GM23248 (cell line): ENCODE data around the gene PDE2A. TPM values are rescaled to one million over a fixed set of nuclear protein-coding genes. Genes with fewer than 3 reads are reported as not detected.

ENCODE experiments used
- DNase-seq: peaks from one replicate; pipeline ENCODE4 v3.0.0-alpha.2; 2015
- H2AFZ ChIP-seq: fragments of 200-600 bp; sonication (generic); 2 replicates; pipeline ENCODE4 v1.6.1; 2016; ENCODE audit warnings: antibody characterized with exemption
- H3F3A ChIP-seq: fragments of 200-600 bp; sonication (generic); 2 replicates; pipeline ENCODE4 v1.6.1; 2016; ENCODE audit warnings: mild to moderate bottlenecking, antibody characterized with exemption, mixed run types; ENCODE audit not compliant: insufficient read depth
- H3K27ac ChIP-seq: fragments of 200-600 bp; sonication (generic); 2 replicates; pipeline ENCODE4 v1.5.1; 2016; ENCODE audit warnings: mild to moderate bottlenecking
- H3K27me3 ChIP-seq: fragments of 200-600 bp; sonication (generic); replicated peaks from 2 replicates; pipeline ENCODE4 v1.6.1; 2016; ENCODE audit warnings: mild to moderate bottlenecking; ENCODE audit not compliant: insufficient read depth
- H3K36me3 ChIP-seq: fragments of 200-600 bp; sonication (generic); 2 replicates; pipeline ENCODE4 v1.6.1; 2016; ENCODE audit warnings: low read depth, mild to moderate bottlenecking
- H3K4me1 ChIP-seq: fragments of 200-600 bp; sonication (generic); 2 replicates; pipeline ENCODE4 v1.6.1; 2016; ENCODE audit warnings: mild to moderate bottlenecking; ENCODE audit not compliant: insufficient read depth
- H3K4me2 ChIP-seq: fragments of 200-600 bp; sonication (generic); one replicate; pipeline ENCODE4 v1.6.1; 2016; ENCODE audit warnings: mild to moderate bottlenecking; ENCODE audit not compliant: unreplicated experiment
- H3K4me3 ChIP-seq: fragments of 200-600 bp; sonication (generic); 2 replicates; pipeline ENCODE4 v1.5.1; 2016; ENCODE audit warnings: mild to moderate bottlenecking
- H3K79me2 ChIP-seq: fragments of 200-600 bp; sonication (generic); 2 replicates; pipeline ENCODE4 v1.6.1; 2016; ENCODE audit warnings: mild to moderate bottlenecking; ENCODE audit not compliant: insufficient read depth
- H3K9ac ChIP-seq: fragments of 200-600 bp; sonication (generic); 2 replicates; pipeline ENCODE4 v1.6.1; 2016; ENCODE audit warnings: mild to moderate bottlenecking
- H3K9me2 ChIP-seq: fragments of 200-600 bp; sonication (generic); 2 replicates; pipeline ENCODE4 v1.6.1; 2016; ENCODE audit warnings: mixed run types, mild to moderate bottlenecking, moderate library complexity; ENCODE audit not compliant: insufficient read depth
- H3K9me3 ChIP-seq: fragments of 200-600 bp; sonication (generic); one replicate; pipeline ENCODE4 v1.6.1; 2017; ENCODE audit warnings: low read depth
- H4K20me1 ChIP-seq: fragments of 200-600 bp; sonication (generic); 2 replicates; pipeline ENCODE4 v1.6.0; 2016; ENCODE audit not compliant: insufficient read depth
- EZH2 ChIP-seq: fragments of 200-600 bp; sonication (generic); IDR thresholded peaks from 2 replicates; pipeline ENCODE4 v1.6.1; 2018; ENCODE audit warnings: antibody characterized with exemption, mild to moderate bottlenecking; ENCODE audit not compliant: insufficient read depth, poor library complexity, severe bottlenecking
- EZH2phosphoT487 ChIP-seq: fragments of 200-600 bp; sonication (generic); IDR thresholded peaks from 2 replicates; pipeline ENCODE4 v1.6.1; 2018; ENCODE audit warnings: antibody characterized with exemption, moderate library complexity, mild to moderate bottlenecking, low read depth; ENCODE audit not compliant: insufficient read depth
- WGBS, 2 experiments: methylation state at CpG; one replicate each; pipeline ENCODE4 v1.1.6; 2015 to 2017; ENCODE audit warnings: low lambda C conversion rate in 2 of 2, low coverage in 1 of 2; ENCODE audit errors: missing lambda C conversion rate in 2 of 2; 5-methylcytosine and 5-hydroxymethylcytosine counted together
- in situ Hi-C: fragments of 300-500 bp; cut with MboI; formaldehyde crosslinking; loops from 2 replicates; pipeline ENCODE4 v1.15.0; 2020
- polyA plus RNA-seq: library from polyadenylated mRNA; unstranded; fragments of >200 nt; fragmentation: Nextera tagmentation; extraction: Ambion mirVana; gene quantifications from 2 replicates; pipeline ENCODE4 v1.2.1, GENCODE V29; 2016
- total RNA-seq: library from RNA; depleted of rRNA; stranded (reverse); fragments of >200 nt; shearing (Covaris generic); gene quantifications from 2 replicates; pipeline ENCODE4 v1.2.3, GENCODE V29; 2014

Gene PDE2A
- total and polyA plus RNA-seq, 2 experiments from 2014 or later: 1.0 to 2.3 TPM

DNA sequence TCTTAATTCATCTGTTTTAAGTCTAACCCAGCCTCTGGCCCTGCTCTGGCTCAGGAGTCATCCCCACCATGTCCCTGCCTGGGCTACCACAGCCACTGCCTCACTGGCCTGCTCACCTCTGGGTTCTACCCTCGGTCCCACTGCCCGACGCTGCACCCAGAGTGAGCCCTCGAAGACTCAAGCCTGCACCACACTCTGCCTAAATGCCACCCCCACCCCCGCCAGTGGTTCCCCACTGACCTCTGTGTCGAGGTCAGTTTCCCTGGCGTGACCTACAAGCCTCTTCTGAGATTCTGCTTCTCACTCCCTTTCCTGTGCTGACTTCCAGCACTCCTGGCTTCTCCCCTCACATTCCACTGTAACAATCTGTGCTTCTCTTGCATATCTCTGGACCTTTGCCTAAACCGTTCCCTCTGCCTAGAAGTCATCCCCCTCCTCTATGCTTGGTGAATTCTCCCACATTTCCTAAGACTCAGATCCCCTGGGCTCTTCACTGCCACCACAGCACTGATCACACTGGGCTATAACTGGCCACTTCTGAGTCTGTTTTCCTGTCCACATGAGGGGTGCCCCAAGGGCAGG is 12.5 kb upstream of the PDE2A start:
- Histone ChIP-seq H3K27me3 (no peaks in the 10 kb centered on the region), H3K4me3 (no peak overlapping the region), H3K9me3 (no peaks in the 10 kb centered on the region), H3K9me2 (no peaks in the 10 kb centered on the region), H3K4me2 (no peak overlapping the region), H3K79me2 (no peaks in the 10 kb centered on the region), H3F3A (peaks cover 17% of the 10 kb centered on the region), H2AFZ (no peak overlapping the region), H3K4me1 (peaks cover 28% of the 10 kb centered on the region), H3K36me3 (no peaks in the 10 kb centered on the region), H4K20me1 (no peaks in the 10 kb centered on the region), H3K9ac (peak overlapping the region; percentile 3; the same call in 1 of the 2 replicates), H3K27ac (peak overlapping the region; percentile 49)
- peak; percentile 42 for DNase-seq
- no peak for TF ChIP-seq EZH2phosphoT487
- no peak for TF ChIP-seq EZH2
- in situ Hi-C loops: no loop called here
- 28 to 29% methylated on average over 8 of the region's 8 CpGs for WGBS, 2 experiments

DNA sequence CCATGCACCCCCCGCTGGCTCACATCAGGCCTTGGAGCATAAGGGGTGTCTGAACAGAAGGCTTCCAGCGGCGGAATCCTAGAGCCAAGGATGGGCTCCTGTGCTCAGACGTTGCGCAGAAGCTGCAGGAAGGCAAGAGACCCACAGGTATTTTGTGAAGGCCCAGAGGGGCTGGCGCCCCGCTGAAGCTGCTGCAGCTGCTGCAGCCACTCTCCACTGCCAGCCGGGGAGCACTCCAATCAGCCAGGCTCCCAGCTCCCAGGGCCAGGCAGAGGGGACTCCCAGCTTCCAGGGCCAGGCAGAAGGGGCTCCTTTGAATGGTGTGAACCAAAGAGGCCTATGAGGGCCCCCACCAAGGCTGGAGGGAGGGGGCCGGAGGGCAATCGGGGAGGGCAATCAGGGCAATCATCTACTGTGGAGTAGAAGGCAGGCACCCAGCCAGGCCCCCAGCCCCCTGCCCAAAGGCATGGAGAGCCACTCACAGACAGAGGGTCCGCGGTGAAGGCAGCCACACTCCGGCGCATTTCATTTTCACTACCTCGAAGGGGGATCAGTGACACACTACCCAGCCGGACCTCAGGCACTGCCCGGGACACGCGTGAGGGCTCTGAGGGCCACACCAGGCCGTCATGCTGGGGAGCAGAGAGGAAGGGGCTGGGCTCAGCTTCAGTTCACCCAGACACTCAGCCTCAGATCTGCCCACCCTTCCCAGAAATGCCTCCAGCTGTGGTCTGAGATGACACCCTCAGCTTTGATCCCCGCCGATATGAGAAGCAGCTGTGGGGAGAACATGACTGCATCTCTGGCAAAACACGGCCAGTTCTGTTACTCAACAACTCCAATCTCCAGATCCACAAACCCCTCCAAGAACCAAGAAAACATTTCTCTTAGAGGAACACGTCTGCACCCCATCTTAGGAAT is 11.6 kb upstream of the PDE2A start:
- Histone ChIP-seq H3K4me2 (no peak overlapping the region), H2AFZ (no peak overlapping the region), H3K4me3 (no peak overlapping the region), H3K36me3 (no peaks in the 10 kb centered on the region), H3K27me3 (no peaks in the 10 kb centered on the region), H3K79me2 (no peaks in the 10 kb centered on the region), H3K27ac (peak overlapping the region; percentile 49), H3K4me1 (peaks cover 28% of the 10 kb centered on the region), H4K20me1 (no peaks in the 10 kb centered on the region), H3K9ac (peak overlapping the region; percentile 43; the same call in 1 of the 2 replicates), H3K9me3 (no peaks in the 10 kb centered on the region), H3K9me2 (no peaks in the 10 kb centered on the region), H3F3A (peaks cover 17% of the 10 kb centered on the region)
- TF ChIP-seq EZH2: no peak
- TF ChIP-seq EZH2phosphoT487: no peak
- in situ Hi-C loops: no loop called here
- peak; percentile 85 for DNase-seq
- 47 to 51% methylated on average over 23 to 24 of the region's 24 CpGs for WGBS, 2 experiments

DNA sequence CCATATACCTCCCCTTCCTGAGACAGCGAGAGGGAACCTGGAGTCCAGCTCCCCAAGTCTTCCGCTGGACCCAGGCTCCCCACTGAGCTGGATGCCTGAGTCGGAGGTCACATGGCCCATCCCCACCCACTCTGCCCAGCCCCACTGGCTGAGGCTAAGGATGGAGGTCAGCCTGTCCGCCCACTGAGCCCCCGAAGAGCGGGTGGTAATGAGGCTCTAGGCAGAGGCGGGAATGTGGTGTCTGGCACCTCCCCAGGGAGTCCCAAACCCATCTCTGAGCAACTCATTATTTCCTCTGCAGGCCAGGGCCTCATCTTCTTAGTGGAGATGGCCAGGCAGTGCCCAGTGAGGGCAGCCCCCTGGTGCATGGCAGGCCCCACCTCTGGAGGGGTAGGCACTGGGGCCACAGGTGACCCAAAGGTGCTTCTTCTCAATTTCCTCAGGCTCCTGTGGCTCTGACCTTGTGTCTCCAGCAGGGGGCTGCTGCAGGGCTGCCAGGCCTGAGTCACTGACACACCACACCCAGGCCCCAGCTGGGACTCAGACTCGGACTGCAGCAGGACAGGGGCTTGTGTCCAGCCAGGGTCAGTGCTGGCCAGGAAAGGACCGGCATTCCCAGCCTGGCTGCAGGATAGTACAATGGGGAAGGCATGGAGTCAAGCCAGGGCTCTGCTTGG is 10.2 kb upstream of the PDE2A start:
- whole genome bisulfite sequencing, 2 experiments: 18 to 26% methylated on average over 9 of the region's 9 CpGs
- Histone ChIP-seq H2AFZ (no peak overlapping the region), H3K27me3 (peaks cover 9% of the 10 kb centered on the region; the same call in 1 of the 2 replicates), H3K27ac (no peak overlapping the region), H3K36me3 (no peaks in the 10 kb centered on the region), H3K79me2 (no peaks in the 10 kb centered on the region), H3F3A (peaks cover 17% of the 10 kb centered on the region), H3K9me3 (no peaks in the 10 kb centered on the region), H3K9me2 (no peaks in the 10 kb centered on the region), H3K9ac (no peak overlapping the region), H4K20me1 (no peaks in the 10 kb centered on the region), H3K4me2 (no peak overlapping the region), H3K4me1 (peaks cover 28% of the 10 kb centered on the region), H3K4me3 (no peak overlapping the region)
- peak; percentile 89 for DNase-seq
- no peak for TF ChIP-seq EZH2
- in situ Hi-C loops: no loop called here

DNA sequence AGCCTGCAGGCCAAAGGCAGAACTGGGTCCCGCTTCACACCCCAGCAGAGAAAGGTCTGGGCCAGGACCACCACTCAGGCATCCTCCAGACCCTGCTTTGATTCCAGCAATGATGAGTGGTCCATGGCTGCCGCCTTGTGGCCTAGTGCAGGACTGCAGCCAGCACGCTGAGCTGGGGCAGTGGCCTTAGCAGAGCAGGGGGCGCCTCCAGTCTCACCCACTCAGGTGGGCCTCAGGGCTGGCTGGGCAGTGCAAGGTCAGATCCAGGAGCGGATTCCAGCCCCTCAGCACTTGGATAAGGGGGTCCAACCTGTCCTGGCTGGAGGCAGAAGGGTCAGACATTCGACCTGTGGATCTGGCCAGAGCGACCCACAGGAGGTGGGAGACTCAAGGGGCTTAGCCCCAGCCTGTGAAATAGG is 9.6 kb upstream of the PDE2A start:
- Histone ChIP-seq H3K79me2 (no peaks in the 10 kb centered on the region), H4K20me1 (no peaks in the 10 kb centered on the region), H3K27ac (no peak overlapping the region), H3K36me3 (no peaks in the 10 kb centered on the region), H2AFZ (no peak overlapping the region), H3K27me3 (peaks cover 15% of the 10 kb centered on the region; the same call in 1 of the 2 replicates), H3K9ac (no peak overlapping the region), H3K4me2 (no peak overlapping the region), H3K4me3 (no peak overlapping the region), H3K4me1 (peaks cover 28% of the 10 kb centered on the region), H3K9me3 (no peaks in the 10 kb centered on the region), H3F3A (peaks cover 17% of the 10 kb centered on the region), H3K9me2 (no peaks in the 10 kb centered on the region)
- peak; percentile 51 for DNase-seq
- WGBS, 2 experiments: 32 to 43% methylated on average over 7 of the region's 7 CpGs
- TF ChIP-seq EZH2 (no peak), EZH2phosphoT487 (no peak)
- in situ Hi-C loops: no loop called here
